Jurkat, Clone E6-1 (cell line): ENCODE results near the gene PHF23.
"Not testable (repeated sequence)": the region's sequence is repeated elsewhere in the genome, so short reads cannot be mapped to it uniquely, and the experiment has no call there.

Source experiments
- DNase-seq: peaks from one replicate; pipeline ENCODE4 v3.0.0-alpha.2; 2011; ENCODE audit warnings: low read depth, low spot score
- H3K4me3 ChIP-seq: 2 replicates; pipeline ENCODE4 v1.5.1; 2011; ENCODE audit warnings: mild to moderate bottlenecking, low read length, control low read depth, moderate library complexity

PHF23 gene

DNA sequence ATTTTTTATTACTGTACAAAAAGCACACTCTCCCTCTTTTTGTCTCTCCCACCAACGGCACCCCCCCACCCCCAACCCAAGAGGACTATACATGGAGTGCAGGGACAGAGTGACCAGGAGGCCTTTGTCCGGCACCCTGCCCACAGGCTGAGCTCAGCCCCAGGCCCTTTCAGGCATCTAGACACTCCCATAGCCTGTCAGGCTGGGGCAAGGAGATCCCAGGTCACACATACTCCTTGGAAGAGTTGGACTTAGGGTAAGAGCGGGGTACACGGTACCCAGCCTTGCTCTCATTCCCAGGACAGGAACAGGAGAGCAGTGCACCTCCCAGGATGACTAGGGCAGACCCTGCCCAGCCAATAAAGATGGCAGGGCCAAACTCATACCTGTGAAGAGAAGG lies 20.9 kb upstream of the PHF23 start:
- H3K4me3 ChIP-seq: no peak overlapping the region
- DNase-seq: no peak

DNA sequence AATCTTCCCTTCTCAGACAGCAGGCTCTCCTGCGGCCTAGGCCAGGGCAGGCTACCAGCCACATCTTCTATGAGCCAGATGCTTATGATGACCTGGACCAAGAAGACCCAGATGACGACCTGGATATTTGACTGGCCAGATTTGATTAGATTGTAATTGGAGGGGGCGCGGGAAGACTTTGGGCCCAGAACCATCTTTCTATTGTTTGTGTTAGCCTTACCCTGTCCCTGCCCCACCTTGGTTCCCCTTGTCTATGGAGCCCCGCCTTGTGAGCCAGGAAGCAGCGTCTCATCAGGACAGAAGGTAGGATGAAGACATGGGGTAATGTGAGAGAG lies 20.3 kb upstream of the PHF23 start:
- DNase-seq: no peak

DNA sequence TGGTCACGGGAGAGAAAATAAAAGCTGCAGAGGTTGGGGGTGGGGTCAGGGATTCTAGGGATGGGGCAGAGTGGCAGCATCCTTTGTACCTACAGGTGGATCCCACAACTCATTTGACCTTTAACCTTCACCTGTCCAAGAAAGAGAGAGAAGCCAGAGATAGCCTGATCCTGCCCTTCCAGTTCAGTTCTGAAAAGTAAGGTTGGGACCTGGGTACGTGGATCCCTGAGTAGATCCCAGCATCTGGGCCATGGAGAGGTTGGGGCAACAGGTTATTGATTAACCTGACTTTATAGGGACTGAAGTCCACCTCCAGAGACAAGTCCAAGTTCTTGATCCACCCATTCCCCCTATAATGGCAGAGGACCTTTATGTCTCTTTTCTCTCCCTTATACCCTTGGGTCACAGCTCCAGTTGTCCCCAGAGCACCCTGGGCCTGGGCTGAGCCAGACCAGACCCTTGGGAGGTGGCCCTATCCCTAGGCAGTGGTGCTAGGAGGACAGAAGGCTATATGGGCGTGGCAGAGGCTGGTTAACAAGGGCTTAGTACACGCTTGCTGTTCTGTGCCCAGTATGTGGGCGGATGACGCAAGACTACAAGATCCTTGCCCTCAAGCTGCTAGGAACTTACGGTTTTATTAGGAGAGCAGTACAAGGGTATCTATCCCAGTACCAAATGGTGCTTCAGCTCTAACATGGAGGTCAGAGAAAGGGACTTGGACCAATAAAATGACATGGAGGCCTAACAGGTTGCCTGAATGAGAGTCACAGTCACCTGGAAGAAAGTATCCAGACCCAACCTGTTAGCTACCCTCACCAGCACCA lies 19.7 kb upstream of the PHF23 start:
- no peak overlapping the region for H3K4me3 ChIP-seq
- DNase-seq: no peak

More for the DNA sequence above, 20.3 kb upstream of the PHF23 start:
- H3K4me3 ChIP-seq: no peak overlapping the region

DNA sequence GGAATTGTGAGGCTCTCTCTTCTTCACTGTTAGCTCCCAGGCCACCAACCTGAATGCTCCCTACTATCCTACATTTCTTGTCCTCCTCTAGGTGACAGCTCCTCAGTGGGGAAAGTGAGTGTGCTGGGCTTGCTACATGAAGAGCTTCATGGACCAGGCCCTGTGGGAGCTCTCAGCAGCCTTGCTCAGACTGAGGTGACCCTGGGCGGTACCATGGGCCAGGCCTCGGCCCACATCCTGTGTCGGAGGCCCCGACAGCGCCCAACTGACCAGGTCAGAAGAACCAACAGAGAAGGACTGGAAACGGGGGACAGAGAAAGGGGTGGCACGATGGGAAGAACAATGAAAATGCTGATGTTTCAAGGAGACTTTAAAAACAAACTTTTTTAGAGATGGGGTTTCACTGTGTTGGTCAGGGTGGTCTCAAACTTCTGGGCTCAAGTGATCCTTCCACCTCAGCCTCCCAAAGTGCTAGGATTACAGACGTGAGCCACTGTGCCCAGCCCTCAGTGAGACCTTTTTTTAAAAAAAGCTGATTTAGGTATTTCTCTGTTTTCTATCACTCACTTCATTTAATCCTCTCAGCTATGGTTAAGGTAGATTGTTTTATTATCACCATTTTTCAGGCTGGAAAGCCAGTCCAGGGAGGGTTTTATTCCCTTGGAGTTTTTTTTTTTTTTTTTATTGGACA lies 17.7 kb upstream of the PHF23 start:
- no peak overlapping the region for H3K4me3 ChIP-seq
- DNase-seq: no peak

DNA sequence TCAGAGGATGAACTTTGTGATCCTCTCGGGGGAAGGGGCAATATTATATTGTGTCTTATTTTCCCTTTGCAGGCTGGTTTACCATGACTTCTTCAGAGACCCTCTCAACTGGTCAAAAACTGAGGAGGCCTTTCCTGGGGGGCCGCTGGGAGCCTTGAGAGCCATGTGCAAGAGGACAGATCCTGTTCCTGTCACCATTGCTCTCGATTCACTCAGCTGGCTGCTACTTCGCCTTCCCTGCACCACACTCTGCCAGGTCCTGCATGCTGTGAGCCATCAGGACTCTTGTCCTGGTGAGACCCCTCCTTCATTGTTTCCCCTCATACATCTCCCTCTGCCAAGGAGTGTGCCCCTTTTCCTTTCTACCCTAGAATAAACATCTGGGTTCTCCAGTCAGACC lies 15.3 kb upstream of the PHF23 start:
- no peak for DNase-seq
- no peak overlapping the region for H3K4me3 ChIP-seq

DNA sequence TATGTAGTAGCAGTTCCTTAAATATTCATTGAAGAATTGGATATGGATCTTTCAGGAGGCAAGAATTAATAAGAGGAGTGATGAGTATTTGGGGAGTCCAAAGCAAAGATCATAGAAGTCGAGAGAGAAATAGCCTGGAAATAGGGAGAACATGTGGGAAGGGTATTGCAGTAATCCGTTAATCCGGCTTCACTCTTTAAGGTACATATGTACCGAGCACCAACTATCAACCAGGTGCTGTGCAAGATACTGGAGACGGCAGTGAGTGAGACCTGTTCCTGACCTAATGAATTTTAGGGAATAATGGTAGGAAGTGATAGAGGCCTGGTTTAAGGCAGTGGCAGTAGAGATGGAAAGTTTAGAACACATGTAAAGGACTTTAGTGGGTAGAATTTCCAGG lies 13.8 kb upstream of the PHF23 start:
- H3K4me3 ChIP-seq: peak overlapping the region; percentile 97
- DNase-seq: no peak

DNA sequence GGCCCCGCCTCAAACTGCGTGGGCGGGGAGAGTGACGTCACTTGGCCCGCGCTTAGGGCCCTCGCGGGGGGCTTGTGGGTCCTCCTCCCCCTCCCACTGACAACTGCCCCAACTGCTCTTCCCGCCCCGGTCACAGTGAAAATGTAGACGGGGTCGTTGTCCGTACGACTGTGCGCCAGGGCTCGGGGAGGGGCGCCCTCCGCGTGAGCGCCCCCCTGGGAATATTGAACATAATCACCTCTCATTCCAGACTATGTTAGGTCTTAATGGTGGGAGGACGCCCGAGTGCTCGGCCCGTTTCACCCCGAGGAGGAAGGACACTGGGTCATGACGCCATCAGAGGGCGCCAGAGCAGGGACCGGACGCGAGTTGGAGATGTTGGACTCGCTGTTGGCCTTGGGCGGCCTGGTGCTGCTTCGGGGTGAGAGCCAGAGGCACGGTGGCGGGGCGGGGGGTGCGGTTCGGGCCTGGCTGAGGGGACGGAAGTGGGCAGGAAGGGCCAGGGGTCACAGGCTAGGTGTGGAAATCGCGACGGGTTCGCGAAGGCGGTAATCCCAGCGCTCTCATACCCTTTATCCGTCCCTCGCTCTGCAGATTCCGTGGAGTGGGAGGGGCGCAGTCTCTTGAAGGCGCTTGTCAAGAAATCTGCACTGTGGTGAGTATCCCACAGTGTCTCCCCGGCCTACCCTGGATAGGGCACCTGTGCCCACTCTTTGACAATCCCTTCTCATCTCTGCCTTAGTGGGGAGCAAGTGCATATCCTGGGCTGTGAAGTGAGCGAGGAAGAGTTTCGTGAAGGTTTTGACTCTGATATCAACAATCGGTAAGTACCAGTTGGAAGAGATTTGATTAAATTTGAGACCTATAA lies 13.2 kb upstream of the PHF23 start, which contains the start of gene ELP5:
Gene ELP5, plus strand, starts transcription at position 40 of the 868 bp plus-strand sequence. Its CDS starts 336 bp downstream, at position 376.
- peak within 1 kb of the TSS; percentile 97 for H3K4me3 ChIP-seq
- peak; percentile 81 for DNase-seq

DNA sequence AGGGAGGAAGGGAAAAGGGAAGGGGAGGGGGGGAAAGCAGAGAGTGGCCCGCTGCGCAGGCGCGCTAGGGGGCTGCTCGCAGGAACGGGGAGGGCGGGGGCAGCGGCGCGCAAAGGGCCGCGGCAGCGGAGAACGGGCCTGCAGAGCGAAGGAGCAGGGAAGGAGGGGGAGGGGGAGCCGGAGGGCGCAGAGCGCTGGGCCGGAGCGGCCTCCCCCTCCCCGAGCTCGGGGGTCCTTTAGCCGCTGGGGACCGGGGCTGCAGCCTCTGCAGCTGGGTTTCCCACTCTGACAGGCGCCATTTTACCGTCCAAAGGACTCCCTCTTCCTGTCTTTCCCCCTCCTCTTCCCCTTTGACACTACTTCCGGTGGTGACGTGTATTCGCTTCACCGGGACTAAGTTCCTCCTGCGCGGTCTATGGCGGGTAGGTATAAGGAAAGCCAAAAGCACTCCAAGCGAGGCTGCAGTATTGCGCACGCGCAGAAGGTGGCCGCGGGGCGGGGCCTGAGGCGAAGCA lies 12.5 kb upstream of the PHF23 start, which contains the start of gene CTDNEP1:
Gene CTDNEP1, minus strand, starts transcription at position 74 of the 515 bp plus-strand sequence. CDS start 438 bp downstream, outside the sequence.
- H3K4me3 ChIP-seq: peak within 1 kb of the TSS; percentile 97

DNA sequence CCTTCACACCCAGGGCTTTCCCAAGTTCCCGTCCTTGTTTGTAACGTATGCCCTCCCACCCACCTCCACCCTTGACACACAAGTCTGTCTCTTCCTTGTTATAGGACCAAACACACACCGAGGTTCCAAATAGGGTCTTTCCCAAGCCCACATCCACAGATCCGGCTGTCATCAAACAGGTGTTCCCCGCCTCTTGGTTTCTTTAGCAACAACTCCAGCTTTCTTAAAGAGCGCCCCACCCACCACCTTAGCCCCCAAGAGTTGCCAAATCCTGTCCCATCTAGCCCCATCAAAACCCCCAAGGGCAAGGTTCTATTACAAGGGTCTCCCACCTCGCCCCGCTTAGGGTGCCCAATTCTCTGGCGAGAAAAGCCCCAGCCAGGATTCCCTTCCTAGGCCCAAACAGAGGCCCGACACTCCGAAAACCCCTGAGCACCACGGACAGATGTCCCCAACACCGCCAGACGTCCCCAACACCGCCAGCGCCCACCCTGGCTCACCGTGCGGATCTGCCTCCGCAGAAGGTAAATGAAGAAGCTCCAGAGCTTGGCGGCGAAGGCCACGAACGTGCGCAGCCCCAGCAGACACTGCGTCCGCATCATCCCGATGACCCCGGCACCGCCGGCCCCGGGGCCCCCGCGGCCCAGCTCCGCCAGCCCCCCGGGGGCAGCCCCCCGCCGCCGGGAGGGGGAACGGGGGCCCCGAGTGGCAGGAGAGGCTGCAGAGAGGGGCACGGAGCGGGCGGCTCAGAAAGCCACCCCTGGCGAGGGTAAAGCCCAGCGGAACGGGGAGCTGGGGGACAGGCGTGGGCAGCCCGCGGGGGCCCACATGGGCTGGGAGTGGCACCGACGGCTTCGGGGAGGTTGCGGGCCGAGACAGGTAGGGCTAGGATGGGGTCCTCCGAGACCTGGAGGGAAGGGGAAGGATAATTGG lies 11.7 kb upstream of the PHF23 start:
- DNase-seq: no peak
- peak overlapping the region; percentile 97 for H3K4me3 ChIP-seq

More for the DNA sequence above, 12.5 kb upstream of the PHF23 start, which contains the start of gene CTDNEP1:
- peak; percentile 100 for DNase-seq

DNA sequence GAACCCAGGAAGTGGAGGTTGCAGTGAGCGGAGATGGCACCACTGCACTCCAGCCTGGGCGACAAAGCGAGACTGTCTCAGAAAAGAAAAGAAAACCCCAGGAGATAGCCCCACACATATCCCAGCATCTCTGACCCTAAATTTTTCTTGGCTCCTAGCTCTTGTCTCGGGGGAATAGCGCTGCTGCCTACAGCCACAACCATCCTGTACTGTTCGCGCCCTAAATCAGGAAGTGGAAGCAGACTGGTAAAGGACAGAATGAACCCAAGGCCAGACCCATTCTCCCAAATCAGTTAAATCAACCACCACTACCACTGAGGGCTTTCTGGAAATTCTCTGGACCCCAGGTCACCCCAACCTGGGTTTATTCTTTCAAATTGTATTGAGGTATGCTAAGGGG lies 10.6 kb upstream of the PHF23 start:
- H3K4me3 ChIP-seq: peak overlapping the region; percentile 97
- DNase-seq: no peak

DNA sequence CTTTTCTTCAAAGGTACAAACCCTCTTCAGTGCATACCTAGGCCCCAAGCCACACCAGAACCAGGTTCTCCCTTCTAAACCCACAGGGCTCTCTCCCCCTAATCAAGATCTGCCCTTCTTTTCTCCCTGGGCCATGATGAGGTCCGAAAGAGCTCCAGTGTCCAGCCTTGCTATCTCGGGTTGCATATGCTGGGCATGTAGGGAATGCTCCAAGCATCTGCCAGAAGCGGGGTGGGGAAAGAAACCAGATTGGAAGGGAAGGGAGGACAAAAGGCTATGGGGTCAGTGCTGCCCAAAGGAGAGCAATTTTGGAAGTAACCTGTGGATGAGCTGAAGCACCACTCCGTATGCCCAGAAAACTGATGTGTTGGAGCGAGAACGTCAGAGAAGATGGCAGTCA lies 10.0 kb upstream of the PHF23 start:
- DNase-seq: no peak
- no peak overlapping the region for H3K4me3 ChIP-seq

DNA sequence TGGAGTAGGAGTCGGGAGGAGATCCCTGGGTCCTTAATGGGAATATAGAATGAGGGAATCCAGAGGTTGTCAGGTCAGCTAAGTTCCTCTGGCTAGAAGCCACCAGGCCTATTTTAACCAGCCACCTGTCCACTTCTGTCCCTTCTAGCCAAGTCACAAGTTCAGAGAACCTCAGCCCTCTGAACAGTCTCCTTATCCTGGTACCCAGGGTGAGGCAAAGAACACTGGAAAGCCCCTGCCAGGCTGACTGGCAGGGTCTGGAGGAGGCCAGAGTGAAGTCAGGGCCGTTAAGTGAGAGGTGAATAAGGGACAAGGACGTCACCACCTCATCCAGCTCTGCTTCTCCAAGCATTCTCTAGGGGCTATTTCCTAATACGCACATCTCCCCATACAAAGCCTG lies 9.5 kb upstream of the PHF23 start:
- no peak overlapping the region for H3K4me3 ChIP-seq
- no peak for DNase-seq

DNA sequence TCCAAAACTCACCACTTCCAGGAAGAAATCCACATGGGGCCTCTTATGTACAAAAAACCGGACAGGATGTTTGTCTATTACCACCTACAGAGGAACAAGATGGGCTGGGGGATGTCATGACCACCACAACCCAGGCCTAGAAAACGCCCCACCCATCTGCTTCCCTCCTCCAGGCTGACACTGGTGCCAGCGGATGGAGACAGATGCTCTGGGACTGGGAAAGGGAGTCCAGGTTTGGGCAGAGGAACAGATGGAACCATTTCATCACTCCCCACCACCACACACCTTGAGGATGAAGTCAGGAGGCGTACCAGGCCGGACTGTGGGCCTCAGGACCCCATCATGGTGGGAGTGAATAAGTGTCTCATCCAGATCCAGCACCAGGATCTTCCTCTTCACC lies 7.5 kb upstream of the PHF23 start:
- H3K4me3 ChIP-seq: no peak overlapping the region
- DNase-seq: no peak

DNA sequence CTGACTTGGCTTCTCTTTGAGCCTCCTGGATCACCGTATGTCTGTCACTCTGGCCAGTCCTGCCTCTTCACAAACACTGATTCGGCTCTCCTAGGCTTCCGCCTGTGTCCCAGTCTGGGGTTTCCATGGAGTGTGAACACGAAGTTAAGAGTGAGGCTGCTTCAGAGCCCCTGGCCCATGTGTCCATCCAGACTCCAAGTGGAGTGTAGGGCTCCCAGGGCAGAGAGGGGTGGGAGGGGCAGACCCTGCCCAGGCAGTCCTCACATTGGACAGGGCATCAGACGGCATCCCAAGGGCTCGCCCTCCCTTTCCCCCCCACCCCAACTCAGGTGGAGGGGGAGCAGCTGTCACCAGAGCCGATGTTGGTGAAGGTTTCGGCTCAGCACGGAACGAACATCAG lies 4.6 kb upstream of the PHF23 start:
- DNase-seq, H3K4me3 ChIP-seq: not testable (repeated sequence)

DNA sequence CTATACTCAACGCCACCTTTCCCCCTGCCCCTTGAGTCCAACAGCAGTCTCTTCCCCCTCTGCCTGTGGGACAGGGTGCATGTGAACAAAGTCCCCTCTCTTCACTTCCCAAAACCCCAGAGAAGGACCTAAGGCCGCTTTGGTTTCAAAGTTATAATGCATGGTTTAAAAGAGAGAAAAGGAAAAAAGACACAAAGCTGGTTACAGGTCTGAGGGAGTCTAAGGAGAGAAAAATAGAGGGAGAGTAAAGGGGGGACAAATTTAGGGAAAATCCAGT lies 4.1 kb upstream of the PHF23 start:
- DNase-seq: no peak

DNA sequence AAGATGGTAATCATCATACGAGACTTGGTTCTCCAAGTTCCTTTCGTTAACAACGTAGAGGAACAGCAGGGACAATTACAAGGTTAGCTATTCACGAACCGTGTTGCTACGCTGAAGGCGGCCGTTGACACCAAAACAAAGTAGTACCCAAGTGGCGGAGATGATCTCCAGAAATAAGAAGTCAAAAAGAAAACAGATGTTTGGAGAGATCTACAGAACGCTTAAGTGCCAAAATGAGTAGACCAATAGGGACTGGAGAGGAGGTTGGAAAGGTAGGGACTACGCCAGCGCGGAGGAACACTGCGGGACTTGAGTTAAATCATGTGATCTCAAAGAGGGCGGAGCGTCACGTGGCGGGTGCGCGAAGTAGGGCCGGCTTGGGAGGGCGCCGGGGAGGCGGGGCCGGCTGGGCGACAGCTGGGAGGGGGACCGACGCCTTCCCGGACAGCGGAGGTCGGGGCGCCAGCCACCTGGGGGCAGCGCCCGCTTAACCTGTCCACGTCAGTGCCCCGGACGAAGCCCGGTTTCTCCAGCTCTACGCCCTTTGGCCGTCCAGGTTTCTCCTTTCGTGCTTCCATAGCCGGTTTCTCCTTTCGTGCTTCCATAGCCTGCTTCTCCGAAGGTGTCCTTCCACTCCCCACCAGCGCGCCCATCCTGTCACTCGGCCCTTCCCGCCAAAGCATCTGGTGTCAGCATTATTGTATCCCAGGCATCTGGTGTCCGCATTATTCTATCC lies 3.6 kb upstream of the PHF23 start:
- DNase-seq: peak; percentile 95
- peak overlapping the region; percentile 96 for H3K4me3 ChIP-seq

More for the DNA sequence above, 4.1 kb upstream of the PHF23 start:
- peak overlapping the region; percentile 96 for H3K4me3 ChIP-seq

DNA sequence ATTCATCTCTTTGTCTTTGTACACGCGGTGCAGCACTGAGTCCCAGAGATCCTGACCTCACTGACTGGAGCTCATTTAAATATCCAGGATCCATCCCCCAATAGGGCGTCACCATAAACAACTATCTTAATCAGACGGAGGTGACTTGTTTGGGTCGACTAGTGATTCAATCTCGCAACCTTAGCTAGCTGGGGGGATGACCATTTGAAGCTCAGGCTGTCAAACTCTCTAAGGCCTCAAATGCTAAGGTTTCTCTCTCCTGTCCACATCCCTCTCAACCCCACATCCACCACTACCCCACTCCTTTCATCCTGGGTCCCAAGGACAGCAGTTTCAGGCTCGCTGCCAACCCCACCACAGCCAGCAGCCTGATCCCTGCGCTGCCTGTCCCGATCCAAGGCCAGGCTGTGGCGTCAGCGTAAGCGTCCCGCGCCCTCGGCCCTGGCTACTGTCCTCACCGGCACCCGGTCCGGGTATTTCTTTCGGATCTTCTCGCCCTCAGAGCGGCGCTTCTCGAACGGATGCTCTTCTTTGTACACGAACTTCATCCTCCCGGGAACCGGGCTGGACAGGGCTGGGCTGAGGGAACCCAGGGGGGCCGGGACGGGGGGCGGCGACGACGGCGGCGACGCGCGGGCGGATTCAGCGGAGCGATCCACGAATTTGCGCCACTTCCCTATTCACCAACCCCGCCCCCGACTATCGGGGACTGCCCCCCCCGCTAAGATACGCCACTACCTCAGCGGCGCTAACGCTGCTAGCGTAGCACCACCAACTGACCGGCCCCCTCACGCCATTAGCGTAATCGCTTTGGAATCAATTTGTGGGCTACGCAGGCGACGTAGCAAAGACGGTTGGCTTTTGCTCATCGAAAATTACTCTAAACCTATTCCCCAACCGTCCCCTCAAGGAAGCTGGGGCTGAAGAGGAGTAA lies 2.8 kb upstream of the PHF23 start, which contains the start of gene GABARAP:
Gene GABARAP, minus strand, starts transcription at position 667 of the 934 bp plus-strand sequence. Its CDS starts 119 bp downstream, at position 548.
- peak within 1 kb of the TSS; percentile 96 for H3K4me3 ChIP-seq
- peak; percentile 87 for DNase-seq
